Measurements from ENCODE around the gene RHOJ.

DNA sequence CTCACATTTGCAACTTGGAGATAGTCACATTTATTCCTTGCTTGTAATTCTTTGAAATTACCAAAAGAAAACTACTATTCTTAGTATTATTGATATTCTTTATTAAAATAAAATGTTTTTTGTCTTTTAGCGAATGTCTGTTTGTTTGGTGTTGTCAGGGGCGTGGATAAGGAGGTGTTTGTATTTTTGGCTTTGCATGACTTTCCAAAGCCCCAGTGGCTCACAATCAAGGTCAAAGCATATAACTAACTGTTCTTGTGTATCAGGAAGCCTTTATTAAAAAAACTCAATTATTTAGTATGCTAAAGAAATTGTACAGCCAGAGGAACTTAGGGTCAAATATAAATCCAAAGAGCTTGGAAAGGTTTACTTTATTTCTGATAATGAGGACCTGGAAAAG, 96.6 kb downstream of the RHOJ start:
- TF ChIP-seq, protein P1, sequence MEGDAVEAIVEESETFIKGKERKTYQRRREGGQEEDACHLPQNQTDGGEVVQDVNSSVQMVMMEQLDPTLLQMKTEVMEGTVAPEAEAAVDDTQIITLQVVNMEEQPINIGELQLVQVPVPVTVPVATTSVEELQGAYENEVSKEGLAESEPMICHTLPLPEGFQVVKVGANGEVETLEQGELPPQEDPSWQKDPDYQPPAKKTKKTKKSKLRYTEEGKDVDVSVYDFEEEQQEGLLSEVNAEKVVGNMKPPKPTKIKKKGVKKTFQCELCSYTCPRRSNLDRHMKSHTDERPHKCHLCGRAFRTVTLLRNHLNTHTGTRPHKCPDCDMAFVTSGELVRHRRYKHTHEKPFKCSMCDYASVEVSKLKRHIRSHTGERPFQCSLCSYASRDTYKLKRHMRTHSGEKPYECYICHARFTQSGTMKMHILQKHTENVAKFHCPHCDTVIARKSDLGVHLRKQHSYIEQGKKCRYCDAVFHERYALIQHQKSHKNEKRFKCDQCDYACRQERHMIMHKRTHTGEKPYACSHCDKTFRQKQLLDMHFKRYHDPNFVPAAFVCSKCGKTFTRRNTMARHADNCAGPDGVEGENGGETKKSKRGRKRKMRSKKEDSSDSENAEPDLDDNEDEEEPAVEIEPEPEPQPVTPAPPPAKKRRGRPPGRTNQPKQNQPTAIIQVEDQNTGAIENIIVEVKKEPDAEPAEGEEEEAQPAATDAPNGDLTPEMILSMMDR (IDR thresholded peaks at IDR 0.05; ENCODE audit: low read depth, low read length, missing input control) = no peak
- TF ChIP-seq SP1 (IDR thresholded peaks at IDR 0.05) (no peak), RXRA (IDR thresholded peaks at IDR 0.05) (no peak), GABPA (IDR thresholded peaks at IDR 0.05 in 1 of 2, conservative IDR thresholded peaks at IDR 0.05 in 1 of 2) (no peak)
- TF ChIP-seq, protein P2, sequence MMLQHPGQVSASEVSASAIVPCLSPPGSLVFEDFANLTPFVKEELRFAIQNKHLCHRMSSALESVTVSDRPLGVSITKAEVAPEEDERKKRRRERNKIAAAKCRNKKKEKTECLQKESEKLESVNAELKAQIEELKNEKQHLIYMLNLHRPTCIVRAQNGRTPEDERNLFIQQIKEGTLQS (IDR thresholded peaks at IDR 0.05) = no peak
- TF ChIP-seq, protein P3, sequence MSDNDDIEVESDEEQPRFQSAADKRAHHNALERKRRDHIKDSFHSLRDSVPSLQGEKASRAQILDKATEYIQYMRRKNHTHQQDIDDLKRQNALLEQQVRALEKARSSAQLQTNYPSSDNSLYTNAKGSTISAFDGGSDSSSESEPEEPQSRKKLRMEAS (IDR thresholded peaks at IDR 0.05) = no peak
- TF ChIP-seq, protein P4, sequence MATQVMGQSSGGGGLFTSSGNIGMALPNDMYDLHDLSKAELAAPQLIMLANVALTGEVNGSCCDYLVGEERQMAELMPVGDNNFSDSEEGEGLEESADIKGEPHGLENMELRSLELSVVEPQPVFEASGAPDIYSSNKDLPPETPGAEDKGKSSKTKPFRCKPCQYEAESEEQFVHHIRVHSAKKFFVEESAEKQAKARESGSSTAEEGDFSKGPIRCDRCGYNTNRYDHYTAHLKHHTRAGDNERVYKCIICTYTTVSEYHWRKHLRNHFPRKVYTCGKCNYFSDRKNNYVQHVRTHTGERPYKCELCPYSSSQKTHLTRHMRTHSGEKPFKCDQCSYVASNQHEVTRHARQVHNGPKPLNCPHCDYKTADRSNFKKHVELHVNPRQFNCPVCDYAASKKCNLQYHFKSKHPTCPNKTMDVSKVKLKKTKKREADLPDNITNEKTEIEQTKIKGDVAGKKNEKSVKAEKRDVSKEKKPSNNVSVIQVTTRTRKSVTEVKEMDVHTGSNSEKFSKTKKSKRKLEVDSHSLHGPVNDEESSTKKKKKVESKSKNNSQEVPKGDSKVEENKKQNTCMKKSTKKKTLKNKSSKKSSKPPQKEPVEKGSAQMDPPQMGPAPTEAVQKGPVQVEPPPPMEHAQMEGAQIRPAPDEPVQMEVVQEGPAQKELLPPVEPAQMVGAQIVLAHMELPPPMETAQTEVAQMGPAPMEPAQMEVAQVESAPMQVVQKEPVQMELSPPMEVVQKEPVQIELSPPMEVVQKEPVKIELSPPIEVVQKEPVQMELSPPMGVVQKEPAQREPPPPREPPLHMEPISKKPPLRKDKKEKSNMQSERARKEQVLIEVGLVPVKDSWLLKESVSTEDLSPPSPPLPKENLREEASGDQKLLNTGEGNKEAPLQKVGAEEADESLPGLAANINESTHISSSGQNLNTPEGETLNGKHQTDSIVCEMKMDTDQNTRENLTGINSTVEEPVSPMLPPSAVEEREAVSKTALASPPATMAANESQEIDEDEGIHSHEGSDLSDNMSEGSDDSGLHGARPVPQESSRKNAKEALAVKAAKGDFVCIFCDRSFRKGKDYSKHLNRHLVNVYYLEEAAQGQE (IDR thresholded peaks at IDR 0.05) = no peak

Measured in liver (tissue), 3 donors.